HEK293 (cell line): ENCODE measurements around the gene SLC35E3.

Source experiments
- CTCF ChIA-PET: fragments of 350-600 bp; formaldehyde crosslinking; extraction: SDS; loops from one replicate; lab custom pipeline; 2021; ENCODE audit warnings: antibody characterized with exemption; lab: Yijun Ruan, JAX
- POLR2A ChIA-PET: fragments of 300-600 bp; formaldehyde crosslinking; extraction: SDS; loops from one replicate; lab custom pipeline; 2020; ENCODE audit warnings: antibody characterized with exemption, inconsistent platforms; lab: Yijun Ruan, JAX
- H3K27ac ChIP-seq: fragments of 200-500 bp; sonication (Bioruptor generic); 2 replicates; pipeline ENCODE4 v1.5.1; 2014; ENCODE audit warnings: low read depth, low read length, control low read depth, inconsistent platforms; ENCODE audit errors: extremely low read depth
- H3K36me3 ChIP-seq, 2 experiments: fragments of 200-500 bp in 1 of 2; sonication (Bioruptor generic) in 1 of 2; 1 replicate in 1 of 2; 2 replicates in 1 of 2; pipeline ENCODE4 v1.5.1; 2014 to 2017; ENCODE audit warnings: inconsistent platforms in 2 of 2, low read length in 2 of 2; ENCODE audit not compliant: control insufficient read depth in 2 of 2, insufficient read depth in 1 of 2
- H3K4me1 ChIP-seq: fragments of 200-500 bp; sonication (Bioruptor generic); 2 replicates; pipeline ENCODE4 v1.5.1; 2014; ENCODE audit warnings: mild to moderate bottlenecking, low read length, inconsistent platforms; ENCODE audit not compliant: control insufficient read depth, insufficient read depth
- H3K4me3 ChIP-seq: 2 replicates; pipeline ENCODE4 v1.5.1; 2011; ENCODE audit warnings: low read depth, mild to moderate bottlenecking, control low read depth, low read length, moderate library complexity
- H3K9me3 ChIP-seq: fragments of 200-500 bp; sonication (Bioruptor generic); 2 replicates; pipeline ENCODE4 v1.5.1; 2014; ENCODE audit warnings: low read depth, low read length, inconsistent platforms; ENCODE audit not compliant: control insufficient read depth, insufficient read depth
- GLI2 ChIP-seq: fragments of 450-650 bp; formaldehyde crosslinking; IDR thresholded peaks from 2 replicates; pipeline ENCODE4; 2017; ENCODE audit warnings: missing biosample characterization, missing genetic modification characterization, low read depth, borderline replicate concordance
- IKZF3 ChIP-seq: fragments of 450-650 bp; IDR thresholded peaks from 2 replicates; pipeline ENCODE4 v1.5.0; 2018; ENCODE audit warnings: missing biosample characterization, mild to moderate bottlenecking, missing genetic modification characterization, moderate library complexity
- KLF1 ChIP-seq: fragments of 450-650 bp; formaldehyde crosslinking; IDR thresholded peaks from 2 replicates; pipeline ENCODE4 v1.5.1; 2016; ENCODE audit warnings: missing biosample characterization, missing genetic modification characterization
- OVOL3 ChIP-seq: fragments of 450-650 bp; formaldehyde crosslinking; IDR thresholded peaks from 2 replicates; pipeline ENCODE4 v1.5.1; 2016; ENCODE audit warnings: missing biosample characterization, missing genetic modification characterization
- SCRT1 ChIP-seq: fragments of 450-650 bp; formaldehyde crosslinking; IDR thresholded peaks from 2 replicates; pipeline ENCODE4 v1.5.1; 2016; ENCODE audit warnings: missing biosample characterization, missing genetic modification characterization, borderline replicate concordance
- ZBTB6 ChIP-seq: fragments of 450-650 bp; formaldehyde crosslinking; IDR thresholded peaks from 2 replicates; pipeline ENCODE4 v1.5.1; 2017; ENCODE audit warnings: missing biosample characterization, missing genetic modification characterization
- ZFP41 ChIP-seq: fragments of 450-650 bp; formaldehyde crosslinking; IDR thresholded peaks from 2 replicates; pipeline ENCODE4 v1.5.1; 2016; ENCODE audit warnings: missing biosample characterization, missing genetic modification characterization, borderline replicate concordance
- ZNF112 ChIP-seq: fragments of 450-650 bp; formaldehyde crosslinking; IDR thresholded peaks from 2 replicates; pipeline ENCODE4 v1.5.0; 2017; ENCODE audit warnings: missing biosample characterization, missing genetic modification characterization
- ZNF175 ChIP-seq: fragments of 450-650 bp; formaldehyde crosslinking; IDR thresholded peaks from 2 replicates; pipeline ENCODE4 v1.5.1; 2016; ENCODE audit warnings: missing biosample characterization, missing genetic modification characterization
- ZNF214 ChIP-seq: fragments of 450-650 bp; formaldehyde crosslinking; IDR thresholded peaks from 2 replicates; pipeline ENCODE4 v1.5.1; 2017; ENCODE audit warnings: missing biosample characterization, mild to moderate bottlenecking, missing genetic modification characterization, borderline replicate concordance
- ZNF23 ChIP-seq: fragments of 450-650 bp; formaldehyde crosslinking; IDR thresholded peaks from 2 replicates; pipeline ENCODE4 v1.5.1; 2016; ENCODE audit warnings: missing biosample characterization, missing genetic modification characterization, borderline replicate concordance
- ZNF280D ChIP-seq: fragments of 450-650 bp; formaldehyde crosslinking; IDR thresholded peaks from 2 replicates; pipeline ENCODE4 v1.5.1; 2016; ENCODE audit warnings: missing biosample characterization, missing genetic modification characterization
- ZNF335 ChIP-seq: fragments of 450-650 bp; formaldehyde crosslinking; conservative IDR thresholded peaks from 2 replicates; pipeline ENCODE4 v1.5.1; 2016; ENCODE audit warnings: missing biosample characterization, missing genetic modification characterization
- ZNF366 ChIP-seq: fragments of 450-650 bp; formaldehyde crosslinking; conservative IDR thresholded peaks from 2 replicates; pipeline ENCODE4 v1.5.1; 2016; ENCODE audit warnings: missing biosample characterization, missing genetic modification characterization
- ZNF391 ChIP-seq: fragments of 450-650 bp; formaldehyde crosslinking; IDR thresholded peaks from 2 replicates; pipeline ENCODE4 v1.5.1; 2016; ENCODE audit warnings: low read depth, missing biosample characterization, missing genetic modification characterization, borderline replicate concordance
- ZNF449 ChIP-seq: fragments of 450-650 bp; formaldehyde crosslinking; IDR thresholded peaks from 2 replicates; pipeline ENCODE4 v1.5.1; 2017; ENCODE audit warnings: missing biosample characterization, mild to moderate bottlenecking, missing genetic modification characterization, moderate library complexity
- ZNF518A ChIP-seq: fragments of 450-650 bp; formaldehyde crosslinking; conservative IDR thresholded peaks from 2 replicates; pipeline ENCODE4 v1.5.1; 2016; ENCODE audit warnings: low read depth, missing biosample characterization, missing genetic modification characterization
- ZNF645 ChIP-seq: fragments of 450-650 bp; formaldehyde crosslinking; IDR thresholded peaks from 2 replicates; pipeline ENCODE4; 2016; ENCODE audit warnings: missing biosample characterization, missing genetic modification characterization
- ZNF692 ChIP-seq: fragments of 450-650 bp; formaldehyde crosslinking; IDR thresholded peaks from 2 replicates; pipeline ENCODE4 v1.5.1; 2016; ENCODE audit warnings: missing biosample characterization, missing genetic modification characterization
- ZNF843 ChIP-seq: fragments of 450-650 bp; formaldehyde crosslinking; IDR thresholded peaks from 2 replicates; pipeline ENCODE4 v1.5.1; 2016; ENCODE audit warnings: missing biosample characterization, missing genetic modification characterization

The SLC35E3 gene

GRCh38 chr12:68779280-68779679 is 33.3 kb downstream of the SLC35E3 start:
- no peaks in the 10 kb centered on the region for H3K4me1 ChIP-seq
- no peak overlapping the region for H3K4me3 ChIP-seq
- no peak overlapping the region for H3K27ac ChIP-seq
- POLR2A ChIA-PET: no interaction called here
- H3K36me3 ChIP-seq: no peaks in the 10 kb centered on the region
- no peak for TF ChIP-seq ZNF112 (tag by site-specific recombination)
- TF ChIP-seq ZNF692 (tag by site-specific recombination): no peak
- TF ChIP-seq ZFP41 (tag by site-specific recombination): no peak
- TF ChIP-seq, all 188 proteins: peak for 0
- H3K9me3 ChIP-seq: no peaks in the 10 kb centered on the region
- CTCF ChIA-PET: no interaction called here

- Histone ChIP-seq H3K27ac (no peak overlapping the region), H3K36me3 (no peaks in the 10 kb centered on the region), H3K4me3 (no peak overlapping the region), H3K9me3 (no peaks in the 10 kb centered on the region), H3K4me1 (no peaks in the 10 kb centered on the region)
- POLR2A ChIA-PET: no interaction called here
- CTCF ChIA-PET: interaction anchor here (0.6 kb wide), 1 partner anchor 833 kb away, joined by 3 read pairs; no protein-coding TSS in a partner anchor
- TF ChIP-seq ZNF280D (no peak), OVOL3 (tag by site-specific recombination) (no peak), ZNF449 (tag by site-specific recombination) (no peak), ZNF175 (tag by site-specific recombination) (no peak), ZNF366 (no peak), IKZF3 (no peak), ZNF645 (tag by site-specific recombination) (no peak), SCRT1 (no peak), ZNF23 (no peak), KLF1 (tag by site-specific recombination) (no peak), ZNF335 (no peak), ZBTB6 (tag by site-specific recombination) (no peak), ZNF214 (tag by site-specific recombination) (no peak), GLI2 (tag by site-specific recombination) (no peak), ZNF391 (no peak), ZNF518A (tag by site-specific recombination) (no peak), ZNF843 (tag by site-specific recombination) (no peak)
These were observed 34.8 kb downstream of the SLC35E3 start for GRCh38 chr12:68780731-68781130.
